Measurements from ENCODE around the gene TJP1.

The TJP1 gene

DNA sequence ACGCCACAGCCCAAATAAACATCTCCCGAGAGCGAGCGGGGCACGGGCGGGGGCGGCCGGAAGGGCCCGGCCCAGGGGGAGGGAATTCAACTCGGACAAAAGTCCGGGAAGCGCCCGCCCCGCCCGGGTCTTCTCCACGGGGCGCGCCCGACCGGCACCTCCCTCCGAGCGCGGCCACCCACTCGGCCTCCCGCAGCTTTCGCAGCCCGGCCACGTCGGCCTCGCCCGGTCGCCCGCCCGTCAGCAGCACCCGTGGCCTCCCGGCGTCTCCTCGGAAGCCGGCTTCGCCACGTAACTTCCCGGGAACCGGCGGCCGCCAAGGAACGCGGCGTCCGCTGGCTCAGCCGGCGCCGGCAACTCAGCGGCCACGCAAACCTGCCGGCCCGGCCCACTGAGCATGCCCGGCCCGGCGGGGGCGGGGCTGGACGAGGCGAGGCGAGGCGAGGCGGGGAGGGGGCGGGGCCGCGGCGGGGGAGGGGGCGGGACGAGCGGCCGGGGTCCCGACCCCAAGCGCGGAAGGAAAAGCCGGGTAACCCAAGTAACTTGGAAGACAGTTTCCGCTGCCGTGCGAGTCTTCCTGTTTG lies at the start of gene TJP1:
TSS of gene TJP1 (minus strand) at position 369 of the 584 bp plus-strand sequence. CDS start 440 bp downstream, outside the sequence.
- DNase-seq (ENCODE audit: low read depth) = no peak

GRCh38 chr15:29871401-29871800 lies 49.1 kb upstream of the TJP1 start:
- no peak for DNase-seq (ENCODE audit: low read depth)

DNA sequence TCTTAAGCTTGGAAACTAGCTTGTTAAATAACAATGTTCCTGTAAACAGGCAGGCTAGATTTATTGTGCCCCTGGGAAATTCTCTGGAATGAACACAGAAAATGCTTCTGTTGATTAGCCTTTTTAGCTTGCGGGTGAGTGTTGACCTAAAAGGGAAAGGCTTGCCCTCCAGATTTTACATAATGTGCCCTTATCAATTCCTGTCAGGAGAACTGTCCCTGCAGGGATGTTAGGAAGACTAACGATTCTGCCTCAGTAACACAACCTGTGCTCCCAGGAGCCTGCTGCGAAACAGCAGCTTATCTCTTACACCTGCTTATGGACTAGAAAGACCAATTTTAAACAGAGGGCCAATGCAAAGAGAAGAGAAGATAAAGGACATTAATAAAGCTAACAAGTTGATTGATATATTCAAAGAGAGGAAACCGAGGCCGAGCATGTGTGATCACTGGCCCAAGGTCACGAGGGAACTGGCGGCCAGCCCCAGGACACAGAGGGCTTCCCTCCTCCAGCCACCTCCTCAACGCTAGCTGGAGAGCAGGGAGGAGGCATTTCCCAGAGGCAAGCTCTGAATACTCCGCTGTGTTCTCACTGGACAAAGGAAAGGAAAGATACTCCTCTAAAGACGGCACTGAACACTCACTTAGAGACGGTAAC lies 48.4 kb upstream of the TJP1 start:
- DNase-seq (ENCODE audit: low read depth) = no peak

DNA sequence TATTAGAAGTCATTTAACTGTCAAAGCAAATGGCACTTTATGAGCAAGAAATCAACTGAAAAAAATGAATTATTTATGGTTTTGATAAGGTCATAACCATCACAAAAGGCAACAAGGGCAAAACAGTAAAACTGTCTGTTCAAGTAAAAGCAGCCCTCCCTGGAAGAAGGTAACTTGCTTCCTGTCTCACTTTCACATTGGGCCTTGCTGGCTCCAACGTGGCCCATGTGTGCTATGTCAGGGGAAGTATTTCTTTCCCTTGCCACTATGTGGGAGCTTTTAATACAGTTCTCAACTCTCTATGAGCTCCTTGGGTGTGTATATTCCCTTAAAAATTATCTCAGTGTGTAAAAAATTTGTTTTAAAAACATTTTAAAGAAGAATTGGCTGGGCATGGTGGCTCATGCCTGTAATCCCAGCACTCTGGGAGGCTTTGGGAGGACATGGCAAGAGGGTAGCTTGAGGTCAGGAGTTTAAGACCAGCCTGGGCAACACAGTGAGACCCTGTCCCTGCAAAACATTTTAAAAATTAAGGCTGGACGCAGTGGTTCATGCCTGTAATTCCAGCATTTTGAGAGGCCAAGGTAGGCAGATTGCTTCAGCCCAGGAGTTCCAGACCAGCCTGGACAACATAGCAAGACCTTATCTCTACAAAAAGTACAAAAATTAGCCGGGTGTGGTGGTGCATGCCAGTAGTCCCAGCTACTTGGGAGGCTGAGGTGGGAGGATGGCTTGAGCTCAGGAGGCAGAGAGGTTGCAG lies 45.2 kb upstream of the TJP1 start:
- DNase-seq (ENCODE audit: low read depth) = no peak

- no peak for DNase-seq (ENCODE audit: low read depth)
These were observed 44.1 kb upstream of the TJP1 start for GRCh38 chr15:29866337-29866736.

- DNase-seq (ENCODE audit: low read depth) = no peak
These were observed 42.2 kb upstream of the TJP1 start for GRCh38 chr15:29864501-29864900.

GRCh38 chr15:29863438-29863837 lies 41.2 kb upstream of the TJP1 start:
- DNase-seq (ENCODE audit: low read depth) = no peak

DNA sequence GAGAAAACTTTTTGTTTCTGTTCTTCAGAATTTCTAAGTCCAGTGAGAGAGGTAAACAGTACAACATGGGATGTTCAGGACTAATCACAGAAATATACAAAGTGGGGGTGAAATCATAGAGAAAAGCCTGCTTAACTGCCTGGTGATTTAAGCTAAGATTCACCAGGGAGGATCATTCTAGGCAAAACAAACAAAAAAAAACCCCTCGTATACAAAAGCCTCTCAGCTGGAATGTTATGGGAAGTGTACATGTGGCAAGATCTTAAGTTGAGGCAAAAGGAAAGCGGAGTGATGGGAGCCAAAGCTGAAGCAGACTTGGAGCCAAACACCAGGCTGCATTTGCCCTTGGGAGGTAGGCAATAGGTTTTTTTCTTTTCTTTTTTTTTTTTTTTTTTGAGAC lies 40.0 kb upstream of the TJP1 start:
- no peak for DNase-seq (ENCODE audit: low read depth)

DNA sequence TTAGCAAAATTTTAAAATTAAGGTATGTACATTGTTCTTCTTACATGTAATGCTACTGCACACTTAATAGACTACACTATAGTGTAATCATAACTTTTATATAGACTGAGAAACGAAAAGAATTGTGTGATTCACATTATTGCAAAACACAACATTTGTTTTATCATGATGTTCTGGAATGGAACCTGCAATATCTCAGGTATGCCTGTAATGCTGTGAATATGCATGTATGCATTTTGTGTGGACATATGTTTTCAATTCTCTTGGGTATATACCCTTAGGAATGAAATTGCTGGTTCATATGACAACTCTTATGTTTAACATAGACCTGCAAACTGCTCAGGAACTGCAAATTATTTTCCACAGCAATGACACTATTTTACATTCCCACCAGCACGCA lies 38.6 kb upstream of the TJP1 start:
- no peak for DNase-seq (ENCODE audit: low read depth)

GRCh38 chr15:29859973-29860715 lies 37.9 kb upstream of the TJP1 start:
- no peak for DNase-seq (ENCODE audit: low read depth)

DNA sequence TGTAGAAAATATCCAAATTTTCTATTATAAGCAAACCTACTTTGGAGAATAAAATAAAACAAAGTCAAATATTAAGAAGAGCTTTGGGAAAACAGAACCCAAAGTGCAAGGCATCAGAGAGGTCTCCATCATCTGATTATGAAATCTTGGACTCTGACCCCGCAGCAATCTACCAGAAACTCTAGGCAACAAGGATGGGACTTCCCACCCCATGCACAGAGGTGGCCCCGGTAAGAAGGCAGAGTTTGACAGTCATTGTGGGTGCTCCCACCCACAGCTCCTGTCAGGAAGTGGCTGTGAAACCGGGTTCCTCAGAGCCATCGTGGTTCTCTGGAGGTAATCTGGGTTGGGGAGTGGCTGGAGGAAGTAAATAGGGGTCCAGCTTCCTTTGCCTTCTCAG lies 37.0 kb upstream of the TJP1 start:
- DNase-seq (ENCODE audit: low read depth) = no peak

DNA sequence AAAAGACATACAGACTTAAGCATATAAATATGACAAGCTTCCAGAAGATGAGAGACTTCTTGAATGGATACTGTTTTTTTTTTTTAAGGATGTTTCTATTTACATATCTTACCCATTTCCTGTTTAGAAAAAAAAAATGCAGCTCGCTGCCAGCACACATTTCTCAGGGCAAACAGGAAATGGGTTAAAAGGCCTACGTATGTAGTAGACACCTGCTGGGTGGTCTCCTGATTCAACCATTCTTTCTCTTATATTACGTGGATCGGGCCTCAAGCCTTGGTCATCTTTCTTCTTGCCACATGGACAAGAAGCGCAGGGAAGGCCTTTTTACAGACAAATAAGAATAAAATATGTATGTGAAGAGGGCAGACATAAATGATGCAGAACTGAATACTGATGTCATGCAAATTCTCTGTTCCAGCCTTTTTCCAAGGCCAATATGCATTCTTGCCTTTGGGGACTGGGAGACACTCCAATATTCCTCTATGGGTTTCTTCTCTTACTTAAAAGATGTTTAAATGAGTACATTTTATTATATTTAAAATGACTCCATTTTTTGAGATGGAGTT lies 35.0 kb upstream of the TJP1 start:
- no peak for DNase-seq (ENCODE audit: low read depth)

DNA sequence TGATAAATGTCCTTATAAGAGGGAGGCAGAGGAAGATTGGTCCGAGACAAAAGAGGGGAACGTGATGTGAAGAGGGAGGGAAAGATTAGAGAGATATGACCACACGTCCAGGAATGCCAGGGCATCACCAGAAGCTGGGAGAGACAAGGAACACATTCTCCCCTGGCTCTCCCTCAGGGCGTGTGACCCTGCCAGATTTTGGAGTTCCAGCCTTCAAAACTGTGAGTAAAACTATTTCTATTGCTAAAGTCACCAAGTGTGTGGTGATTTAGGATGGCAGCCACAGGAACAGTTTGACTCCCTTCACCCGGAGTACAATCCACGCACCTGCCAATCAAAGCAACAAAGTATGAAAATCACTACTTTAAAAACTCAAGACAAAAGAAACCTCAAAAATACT lies 32.1 kb upstream of the TJP1 start:
- no peak for DNase-seq (ENCODE audit: low read depth)

DNA sequence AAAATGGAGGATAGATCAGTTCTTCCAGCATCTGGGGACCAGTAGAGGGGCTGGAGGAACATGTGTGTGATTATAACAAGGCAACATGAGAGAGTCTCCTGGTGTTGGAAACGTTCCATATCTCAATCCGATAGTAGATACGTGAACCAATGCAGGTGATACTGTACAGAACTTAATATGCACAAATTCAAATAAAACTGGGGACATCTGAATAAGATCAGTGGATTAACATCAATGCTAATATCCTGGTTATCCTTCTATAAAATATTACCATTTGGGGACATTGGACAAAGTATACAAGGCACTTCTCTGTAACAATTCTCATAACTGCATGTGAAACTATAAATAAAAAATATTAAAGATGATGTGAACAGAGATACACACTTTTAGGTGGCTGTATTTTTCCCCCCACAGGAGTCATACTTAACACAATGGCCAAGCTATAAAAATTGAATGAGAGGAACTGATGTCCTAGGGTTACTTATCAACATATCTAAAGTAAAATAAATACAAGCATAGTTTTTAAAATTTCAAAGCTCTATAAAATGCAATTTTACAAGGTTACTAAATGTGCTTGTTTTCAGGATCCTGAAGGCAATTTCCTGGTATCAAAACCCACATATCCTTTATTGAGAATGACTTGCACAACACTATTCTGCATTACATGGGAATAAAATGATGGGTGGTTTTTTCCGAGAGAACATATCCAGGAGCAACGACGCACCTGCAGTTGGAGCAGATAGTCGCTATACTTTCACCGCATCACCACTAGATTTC lies 31.1 kb upstream of the TJP1 start:
- DNase-seq (ENCODE audit: low read depth) = no peak

DNA sequence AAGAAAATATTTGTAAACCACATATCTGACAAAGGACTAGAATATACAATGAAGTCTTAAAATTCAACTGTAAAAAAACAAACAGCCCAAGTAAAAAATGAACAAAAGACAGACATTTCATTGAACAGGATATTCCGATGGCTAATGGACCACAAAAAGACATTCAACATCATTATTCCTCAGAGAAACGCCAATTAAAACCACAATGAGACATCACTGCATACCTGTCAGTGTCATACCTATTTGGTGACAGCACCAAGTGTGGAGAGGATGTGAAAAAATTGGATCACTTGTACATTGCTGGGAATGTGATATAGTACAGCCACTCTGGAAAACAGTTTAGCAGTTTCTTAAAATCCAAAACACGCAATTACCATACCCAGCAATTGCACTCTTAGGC lies 29.9 kb upstream of the TJP1 start:
- DNase-seq (ENCODE audit: low read depth) = no peak

- DNase-seq (ENCODE audit: low read depth) = no peak
These were observed 27.4 kb upstream of the TJP1 start for GRCh38 chr15:29849716-29850115.

DNA sequence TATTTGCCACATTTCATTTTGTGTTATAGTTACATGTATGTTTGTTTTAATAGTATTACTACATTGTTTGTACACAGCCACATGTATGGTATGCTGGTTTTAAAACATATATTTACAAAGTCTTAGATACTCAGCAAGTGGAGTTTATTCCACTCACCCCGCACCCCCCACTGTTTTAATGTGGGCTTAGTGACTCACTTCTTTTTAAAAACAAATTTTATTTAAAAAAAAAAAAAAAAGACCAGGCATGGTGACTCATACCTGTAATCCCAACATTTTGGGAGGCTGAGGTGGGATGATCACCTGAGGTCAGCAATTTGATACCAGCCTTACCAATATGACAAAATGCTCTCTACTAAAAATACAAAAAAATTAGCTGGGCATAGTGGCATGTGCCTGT lies 26.9 kb upstream of the TJP1 start:
- no peak for DNase-seq (ENCODE audit: low read depth)

DNA sequence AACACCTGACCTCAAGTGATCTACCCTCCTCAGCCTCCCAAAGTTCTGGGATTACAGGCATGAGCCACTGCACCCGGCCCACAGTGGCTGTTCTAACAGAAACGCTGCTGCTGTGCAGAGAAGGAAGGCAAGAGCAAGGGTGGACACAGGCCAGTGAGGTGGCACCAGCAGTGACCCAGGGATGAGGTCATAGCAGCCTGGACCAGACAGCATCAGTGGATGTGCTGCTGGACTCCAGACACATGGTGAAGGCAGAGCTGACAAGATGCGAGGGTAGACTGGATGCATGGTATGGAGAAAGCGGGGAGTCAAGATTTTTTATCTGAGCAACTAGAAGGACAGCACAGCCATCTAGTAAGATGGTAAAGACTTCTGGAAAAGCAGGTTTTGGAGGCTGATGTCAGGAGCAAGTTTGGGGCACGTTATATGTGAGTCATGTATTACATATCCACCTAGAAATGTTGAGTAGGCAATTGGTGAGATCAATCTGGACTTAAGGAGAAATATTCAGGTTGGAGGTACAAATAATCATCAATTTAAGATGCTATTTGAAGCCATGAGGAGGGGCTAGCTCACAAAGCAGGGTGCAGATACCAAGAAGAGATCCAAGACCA lies 22.1 kb upstream of the TJP1 start:
- DNase-seq (ENCODE audit: low read depth) = no peak

GRCh38 chr15:29842290-29842689 lies 20.0 kb upstream of the TJP1 start:
- DNase-seq (ENCODE audit: low read depth) = no peak

DNA sequence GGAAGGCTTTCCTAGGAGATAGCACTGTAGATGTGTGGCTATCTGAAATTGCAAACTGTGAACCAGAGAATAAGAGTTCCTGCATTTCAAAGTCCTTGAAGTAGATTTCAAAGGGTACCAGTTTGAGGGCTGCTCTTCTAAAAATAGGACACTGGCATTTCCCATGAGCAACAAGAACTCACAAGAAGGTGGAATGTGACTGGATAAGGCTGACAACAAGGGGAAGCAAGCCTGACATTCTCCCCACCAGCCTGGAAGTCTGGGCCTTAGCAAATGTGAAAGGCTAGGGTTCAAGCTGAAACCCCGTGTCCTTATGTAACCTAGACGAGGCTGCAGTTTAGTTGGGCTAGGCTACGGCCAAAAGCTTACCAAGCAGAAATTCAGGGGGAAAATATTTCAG lies 18.7 kb upstream of the TJP1 start:
- no peak for DNase-seq (ENCODE audit: low read depth)

GRCh38 chr15:29840054-29840453 lies 17.8 kb upstream of the TJP1 start:
- no peak for DNase-seq (ENCODE audit: low read depth)

Measured in stimulated activated CD8-positive, alpha-beta memory T cell treated with anti-CD3 and anti-CD28 coated beads, Interleukin-15, amount 100 ng/mL, for 24 hours (primary cell).